ENCODE data around the gene LBX2.
"Not testable (repeated sequence)": the region's sequence is repeated elsewhere in the genome, so short reads cannot be mapped to it uniquely, and the experiment has no call there.

The LBX2 gene

GRCh38 chr2:74472086-74472944, 27.1 kb downstream of the LBX2 start, which contains the start of gene MRPL53:
MRPL53 (minus strand) TSS chr2:74472680; CDS start chr2:74472660, 20 bp downstream.
- peak; percentile 99 for DNase-seq (ENCODE audit: low read depth)
- peak; percentile 89 for TF ChIP-seq MYC (IDR thresholded peaks at IDR 0.05; ENCODE audit: low read depth, low read length)
- peak; percentile 75 for TF ChIP-seq MAX (IDR thresholded peaks at IDR 0.05; ENCODE audit: low read depth, low read length)
- no peak for TF ChIP-seq CTCF (IDR thresholded peaks at IDR 0.05; ENCODE audit: low read depth, low read length)
- peak; percentile 87 for TF ChIP-seq POLR2A (IDR thresholded peaks at IDR 0.05; ENCODE audit: extremely low read depth, insufficient read length)
- peak within 1 kb of the TSS; percentile 94 for H3K4me3 ChIP-seq (ENCODE audit: low read depth, low read length)

- H3K4me3 ChIP-seq (ENCODE audit: low read depth, low read length): peak overlapping the region; percentile 94
- TF ChIP-seq MAX (IDR thresholded peaks at IDR 0.05; ENCODE audit: low read depth, low read length): no peak
- TF ChIP-seq POLR2A (IDR thresholded peaks at IDR 0.05; ENCODE audit: extremely low read depth, insufficient read length): no peak
- no peak for TF ChIP-seq MYC (IDR thresholded peaks at IDR 0.05; ENCODE audit: low read depth, low read length)
- no peak for TF ChIP-seq CTCF (IDR thresholded peaks at IDR 0.05; ENCODE audit: low read depth, low read length)
- DNase-seq (ENCODE audit: low read depth): no peak
Measured at GRCh38 chr2:74471332-74472065, 27.9 kb downstream of the LBX2 start.

GRCh38 chr2:74470742-74471141, 28.7 kb downstream of the LBX2 start:
- DNase-seq (ENCODE audit: low read depth); H3K4me3 ChIP-seq (ENCODE audit: low read depth, low read length): not testable (repeated sequence)

- peak overlapping the region; percentile 80 for H3K4me3 ChIP-seq (ENCODE audit: low read depth, low read length)
- TF ChIP-seq POLR2A (IDR thresholded peaks at IDR 0.05; ENCODE audit: extremely low read depth, insufficient read length) (no peak), MAX (IDR thresholded peaks at IDR 0.05; ENCODE audit: low read depth, low read length) (peak; percentile 27; the same call in 1 of the 2 replicates), MYC (IDR thresholded peaks at IDR 0.05; ENCODE audit: low read depth, low read length) (no peak), CTCF (IDR thresholded peaks at IDR 0.05; ENCODE audit: low read depth, low read length) (no peak)
- peak; percentile 46 for DNase-seq (ENCODE audit: low read depth)
Measured at GRCh38 chr2:74464406-74464805, 35.0 kb downstream of the LBX2 start.

- no peak for TF ChIP-seq MYC (IDR thresholded peaks at IDR 0.05; ENCODE audit: low read depth, low read length)
- no peak for TF ChIP-seq MAX (IDR thresholded peaks at IDR 0.05; ENCODE audit: low read depth, low read length)
- no peak for TF ChIP-seq CTCF (IDR thresholded peaks at IDR 0.05; ENCODE audit: low read depth, low read length)
- TF ChIP-seq POLR2A (IDR thresholded peaks at IDR 0.05; ENCODE audit: extremely low read depth, insufficient read length): no peak
- DNase-seq (ENCODE audit: low read depth): no peak
- no peak overlapping the region for H3K4me3 ChIP-seq (ENCODE audit: low read depth, low read length)
Measured at GRCh38 chr2:74462786-74463105, 36.7 kb downstream of the LBX2 start.
